ENCODE data around the gene UCHL1. TPM values are rescaled to one million over a fixed set of nuclear protein-coding genes. Genes with fewer than 3 reads are reported as not detected.

Gene UCHL1
- total RNA-seq, 1 experiment from 2014 or later = 0.54 TPM

Other genes starting within 250 kb of the UCHL1 start
- 72.5 TPM for gene APBB2, start 42.4 kb upstream of the UCHL1 start, total RNA-seq (2021; ENCODE audit: unreplicated experiment)